NCI-H187 (cell line): Measurements from ENCODE around the gene AR.

Source experiments
- DNase-seq, 2 experiments: peaks; one replicate each; lab custom pipeline; 2025; lab: John Stamatoyannopoulos, UW

The AR gene, protein sequence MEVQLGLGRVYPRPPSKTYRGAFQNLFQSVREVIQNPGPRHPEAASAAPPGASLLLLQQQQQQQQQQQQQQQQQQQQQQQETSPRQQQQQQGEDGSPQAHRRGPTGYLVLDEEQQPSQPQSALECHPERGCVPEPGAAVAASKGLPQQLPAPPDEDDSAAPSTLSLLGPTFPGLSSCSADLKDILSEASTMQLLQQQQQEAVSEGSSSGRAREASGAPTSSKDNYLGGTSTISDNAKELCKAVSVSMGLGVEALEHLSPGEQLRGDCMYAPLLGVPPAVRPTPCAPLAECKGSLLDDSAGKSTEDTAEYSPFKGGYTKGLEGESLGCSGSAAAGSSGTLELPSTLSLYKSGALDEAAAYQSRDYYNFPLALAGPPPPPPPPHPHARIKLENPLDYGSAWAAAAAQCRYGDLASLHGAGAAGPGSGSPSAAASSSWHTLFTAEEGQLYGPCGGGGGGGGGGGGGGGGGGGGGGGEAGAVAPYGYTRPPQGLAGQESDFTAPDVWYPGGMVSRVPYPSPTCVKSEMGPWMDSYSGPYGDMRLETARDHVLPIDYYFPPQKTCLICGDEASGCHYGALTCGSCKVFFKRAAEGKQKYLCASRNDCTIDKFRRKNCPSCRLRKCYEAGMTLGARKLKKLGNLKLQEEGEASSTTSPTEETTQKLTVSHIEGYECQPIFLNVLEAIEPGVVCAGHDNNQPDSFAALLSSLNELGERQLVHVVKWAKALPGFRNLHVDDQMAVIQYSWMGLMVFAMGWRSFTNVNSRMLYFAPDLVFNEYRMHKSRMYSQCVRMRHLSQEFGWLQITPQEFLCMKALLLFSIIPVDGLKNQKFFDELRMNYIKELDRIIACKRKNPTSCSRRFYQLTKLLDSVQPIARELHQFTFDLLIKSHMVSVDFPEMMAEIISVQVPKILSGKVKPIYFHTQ

GRCh38 chrX:67543818-67544217 lies at the start of gene AR:
AR (plus strand) TSS chrX:67544021; CDS start chrX:67545147, 1,126 bp downstream.
- DNase-seq, result no peak

GRCh38 chrX:67500617-67501016 lies 43.2 kb upstream of the AR start:
- DNase-seq, result no peak

GRCh38 chrX:67503004-67503403 lies 40.8 kb upstream of the AR start:
- no peak for DNase-seq

- DNase-seq, result no peak
Observed at GRCh38 chrX:67503453-67503852, 40.4 kb upstream of the AR start.

DNA sequence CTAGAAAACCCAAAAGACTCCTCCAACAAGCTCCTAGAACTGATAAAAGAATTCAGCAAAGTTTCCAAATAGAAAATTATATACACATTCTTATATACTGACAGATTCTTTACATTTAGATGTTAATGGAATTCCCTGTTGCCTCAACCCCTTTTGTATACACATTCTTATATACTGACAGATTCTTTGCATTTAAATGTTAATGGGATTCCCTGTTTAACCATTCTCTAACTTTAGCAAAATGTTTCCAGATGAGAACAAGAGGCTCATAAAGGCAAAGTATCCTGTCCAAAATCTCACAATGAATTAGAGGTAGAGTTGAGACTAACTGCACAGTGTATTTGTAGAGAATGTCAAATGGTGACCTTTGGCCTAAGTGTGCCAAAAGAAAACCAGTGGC lies 23.1 kb upstream of the AR start:
- no peak for DNase-seq

DNA sequence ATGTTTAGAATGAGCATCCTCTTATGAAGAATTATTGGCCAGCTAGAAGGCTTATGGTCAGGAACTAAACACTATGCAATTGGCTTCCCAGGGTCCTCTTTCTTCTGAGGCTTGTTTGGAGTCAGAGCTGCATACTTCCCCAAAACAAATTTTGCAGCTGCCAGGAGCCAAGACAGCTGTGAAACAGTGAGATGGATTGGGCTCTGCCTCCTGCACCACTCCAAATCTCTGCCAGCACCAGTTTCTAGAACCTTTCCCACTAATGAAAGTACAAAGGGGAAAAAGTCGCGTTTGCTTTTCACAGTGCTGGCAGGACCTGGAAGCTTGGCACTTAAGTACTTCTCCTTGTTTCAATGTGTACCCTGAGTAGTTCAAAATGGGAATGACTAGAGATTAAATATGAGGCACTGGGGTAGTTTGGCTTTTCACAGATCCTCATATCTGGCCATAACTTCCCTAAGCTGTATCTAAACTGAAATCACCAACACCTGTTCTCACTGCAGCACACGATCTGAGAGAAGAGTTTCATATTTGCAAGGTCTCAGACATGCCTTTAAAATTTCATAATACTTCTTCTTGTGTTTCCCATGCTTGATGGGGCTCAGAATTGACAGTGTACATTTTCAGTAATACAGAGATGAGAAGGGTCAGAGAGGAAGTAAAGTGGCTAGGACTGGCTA lies 20.7 kb upstream of the AR start:
- DNase-seq, result no peak

DNA sequence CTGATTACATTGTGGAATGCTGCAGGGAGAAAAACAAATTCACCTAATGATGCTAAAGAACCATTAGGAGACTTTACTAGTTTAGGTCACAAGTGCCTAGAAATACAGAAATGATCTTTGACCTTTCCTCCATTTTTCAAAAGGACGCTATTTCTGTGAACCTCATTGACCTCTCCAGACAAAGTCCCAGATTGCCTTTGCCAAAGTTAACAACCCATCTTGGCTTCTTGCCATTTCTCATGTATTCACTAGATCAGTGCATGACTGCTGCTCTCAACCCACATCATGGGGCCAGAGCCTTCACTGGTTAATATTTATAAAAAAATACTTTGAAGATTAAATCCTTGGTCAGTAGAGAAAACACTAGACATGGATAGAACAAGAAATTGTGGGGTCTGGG lies 19.9 kb upstream of the AR start:
- no peak for DNase-seq

DNA sequence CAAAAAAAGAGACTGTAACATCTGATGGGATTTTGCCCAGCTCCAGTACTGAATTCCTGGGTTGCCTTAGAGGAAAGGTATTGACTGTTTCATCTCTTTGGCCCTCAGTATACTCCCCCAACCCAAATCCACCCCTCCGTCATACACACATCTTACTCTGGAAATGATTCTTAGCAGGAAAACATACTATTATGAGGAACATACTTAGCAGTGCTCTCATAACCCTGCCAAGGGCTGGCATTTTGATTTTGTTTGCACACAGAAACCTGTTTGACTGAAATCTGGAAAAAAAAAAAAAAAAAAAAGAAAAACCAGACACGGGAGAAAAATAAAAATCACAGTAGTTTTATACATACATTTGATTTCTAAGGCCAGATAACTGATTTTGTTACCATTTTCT lies 19.4 kb upstream of the AR start:
- DNase-seq, result no peak

DNA sequence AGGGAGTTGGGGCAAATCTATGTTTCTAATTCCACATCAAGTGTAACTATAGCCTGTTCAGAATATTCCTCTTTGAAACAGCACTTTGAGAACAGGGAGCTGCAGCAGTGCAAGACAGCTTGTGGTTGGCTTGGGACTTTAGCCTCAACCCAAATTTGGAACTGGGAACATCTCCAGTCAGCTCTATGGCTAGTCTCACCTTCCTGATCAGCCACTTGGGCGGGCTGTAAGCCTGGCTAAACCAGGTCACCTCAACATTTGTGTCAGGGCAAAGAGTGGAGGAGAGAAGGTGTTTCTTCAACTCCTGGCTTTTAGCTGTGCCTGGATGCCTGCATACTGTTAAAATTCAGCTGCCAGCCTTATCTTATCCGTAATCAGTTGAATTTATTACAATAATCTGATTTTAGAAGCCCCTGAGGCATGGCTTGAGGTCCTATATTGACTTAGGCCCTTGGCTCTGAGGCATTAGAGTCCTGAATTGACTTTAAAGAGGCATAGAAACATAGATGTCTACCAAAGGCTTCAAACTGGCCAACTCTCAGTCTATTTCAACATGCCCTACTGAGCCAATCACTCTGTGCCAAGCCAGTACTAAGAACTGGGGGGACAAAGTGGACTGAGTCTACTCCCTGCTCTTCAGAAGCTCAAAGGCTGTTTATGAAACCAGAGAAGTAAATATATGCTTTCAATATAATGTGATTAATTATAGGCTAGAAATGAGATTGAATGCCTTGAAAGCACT lies 18.7 kb upstream of the AR start:
- DNase-seq, result no peak

GRCh38 chrX:67536564-67536963 lies 7.3 kb upstream of the AR start:
- DNase-seq, result no peak

DNA sequence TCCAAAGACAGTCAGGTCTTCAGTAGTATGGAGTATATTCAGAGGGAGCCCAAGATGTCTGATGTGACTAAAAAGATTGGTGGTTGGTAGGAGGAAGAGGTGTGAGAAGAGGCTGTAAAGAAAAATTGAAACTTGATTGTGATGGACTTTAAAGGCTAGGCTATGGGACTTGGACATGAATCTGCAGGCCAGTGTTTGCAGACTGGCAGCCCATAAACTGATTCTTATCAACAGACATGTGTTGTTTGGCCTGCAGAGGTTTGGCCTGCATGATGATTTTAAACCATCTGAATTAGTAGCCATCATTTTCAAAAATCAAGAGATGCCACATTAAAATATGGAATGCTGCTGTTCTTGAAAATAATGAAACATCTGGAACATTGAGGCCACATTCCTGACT lies 5.4 kb upstream of the AR start:
- no peak for DNase-seq

GRCh38 chrX:67544281-67545035 lies 637 bp downstream of the AR start:
- DNase-seq, result no peak

DNA sequence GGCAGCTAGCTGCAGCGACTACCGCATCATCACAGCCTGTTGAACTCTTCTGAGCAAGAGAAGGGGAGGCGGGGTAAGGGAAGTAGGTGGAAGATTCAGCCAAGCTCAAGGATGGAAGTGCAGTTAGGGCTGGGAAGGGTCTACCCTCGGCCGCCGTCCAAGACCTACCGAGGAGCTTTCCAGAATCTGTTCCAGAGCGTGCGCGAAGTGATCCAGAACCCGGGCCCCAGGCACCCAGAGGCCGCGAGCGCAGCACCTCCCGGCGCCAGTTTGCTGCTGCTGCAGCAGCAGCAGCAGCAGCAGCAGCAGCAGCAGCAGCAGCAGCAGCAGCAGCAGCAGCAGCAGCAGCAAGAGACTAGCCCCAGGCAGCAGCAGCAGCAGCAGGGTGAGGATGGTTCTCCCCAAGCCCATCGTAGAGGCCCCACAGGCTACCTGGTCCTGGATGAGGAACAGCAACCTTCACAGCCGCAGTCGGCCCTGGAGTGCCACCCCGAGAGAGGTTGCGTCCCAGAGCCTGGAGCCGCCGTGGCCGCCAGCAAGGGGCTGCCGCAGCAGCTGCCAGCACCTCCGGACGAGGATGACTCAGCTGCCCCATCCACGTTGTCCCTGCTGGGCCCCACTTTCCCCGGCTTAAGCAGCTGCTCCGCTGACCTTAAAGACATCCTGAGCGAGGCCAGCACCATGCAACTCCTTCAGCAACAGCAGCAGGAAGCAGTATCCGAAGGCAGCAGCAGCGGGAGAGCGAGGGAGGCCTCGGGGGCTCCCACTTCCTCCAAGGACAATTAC lies 1.4 kb downstream of the AR start:
- no peak for DNase-seq

DNA sequence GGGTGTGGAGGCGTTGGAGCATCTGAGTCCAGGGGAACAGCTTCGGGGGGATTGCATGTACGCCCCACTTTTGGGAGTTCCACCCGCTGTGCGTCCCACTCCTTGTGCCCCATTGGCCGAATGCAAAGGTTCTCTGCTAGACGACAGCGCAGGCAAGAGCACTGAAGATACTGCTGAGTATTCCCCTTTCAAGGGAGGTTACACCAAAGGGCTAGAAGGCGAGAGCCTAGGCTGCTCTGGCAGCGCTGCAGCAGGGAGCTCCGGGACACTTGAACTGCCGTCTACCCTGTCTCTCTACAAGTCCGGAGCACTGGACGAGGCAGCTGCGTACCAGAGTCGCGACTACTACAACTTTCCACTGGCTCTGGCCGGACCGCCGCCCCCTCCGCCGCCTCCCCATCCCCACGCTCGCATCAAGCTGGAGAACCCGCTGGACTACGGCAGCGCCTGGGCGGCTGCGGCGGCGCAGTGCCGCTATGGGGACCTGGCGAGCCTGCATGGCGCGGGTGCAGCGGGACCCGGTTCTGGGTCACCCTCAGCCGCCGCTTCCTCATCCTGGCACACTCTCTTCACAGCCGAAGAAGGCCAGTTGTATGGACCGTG lies 2.2 kb downstream of the AR start:
- no peak for DNase-seq

DNA sequence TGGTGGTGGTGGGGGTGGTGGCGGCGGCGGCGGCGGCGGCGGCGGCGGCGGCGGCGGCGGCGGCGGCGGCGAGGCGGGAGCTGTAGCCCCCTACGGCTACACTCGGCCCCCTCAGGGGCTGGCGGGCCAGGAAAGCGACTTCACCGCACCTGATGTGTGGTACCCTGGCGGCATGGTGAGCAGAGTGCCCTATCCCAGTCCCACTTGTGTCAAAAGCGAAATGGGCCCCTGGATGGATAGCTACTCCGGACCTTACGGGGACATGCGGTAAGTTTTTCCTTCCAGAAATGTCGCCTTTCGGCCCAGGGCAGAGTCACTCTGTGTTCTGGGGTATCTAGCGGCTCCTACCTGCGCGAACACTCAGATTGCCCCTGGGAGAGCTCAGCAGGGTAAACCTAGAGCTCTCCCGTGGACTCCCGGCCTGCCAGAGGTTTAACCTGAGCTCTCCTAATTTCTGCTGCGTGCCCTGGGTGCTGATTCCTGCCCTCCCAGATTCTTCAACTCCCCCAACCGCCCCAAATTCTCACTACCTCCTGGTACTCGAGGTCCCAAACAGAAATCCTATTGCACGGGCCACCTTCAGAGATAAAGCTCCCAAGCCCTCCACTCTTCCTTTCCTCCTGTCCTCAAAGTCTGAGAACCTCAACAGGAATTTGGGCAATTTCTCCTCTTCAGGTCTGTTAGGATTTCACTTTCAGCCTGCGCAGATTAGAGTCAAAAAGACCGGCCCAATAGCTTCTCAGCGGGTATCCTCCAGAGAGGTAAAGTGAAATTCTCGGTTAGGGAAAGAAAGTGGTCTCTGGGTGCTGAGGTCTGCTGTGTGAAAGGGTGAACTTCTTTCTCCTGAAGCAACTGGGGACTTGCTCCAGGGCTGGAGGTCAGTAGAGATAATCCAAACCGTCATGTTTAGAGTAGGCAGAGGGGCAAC lies 2.9 kb downstream of the AR start:
- DNase-seq, result no peak

DNA sequence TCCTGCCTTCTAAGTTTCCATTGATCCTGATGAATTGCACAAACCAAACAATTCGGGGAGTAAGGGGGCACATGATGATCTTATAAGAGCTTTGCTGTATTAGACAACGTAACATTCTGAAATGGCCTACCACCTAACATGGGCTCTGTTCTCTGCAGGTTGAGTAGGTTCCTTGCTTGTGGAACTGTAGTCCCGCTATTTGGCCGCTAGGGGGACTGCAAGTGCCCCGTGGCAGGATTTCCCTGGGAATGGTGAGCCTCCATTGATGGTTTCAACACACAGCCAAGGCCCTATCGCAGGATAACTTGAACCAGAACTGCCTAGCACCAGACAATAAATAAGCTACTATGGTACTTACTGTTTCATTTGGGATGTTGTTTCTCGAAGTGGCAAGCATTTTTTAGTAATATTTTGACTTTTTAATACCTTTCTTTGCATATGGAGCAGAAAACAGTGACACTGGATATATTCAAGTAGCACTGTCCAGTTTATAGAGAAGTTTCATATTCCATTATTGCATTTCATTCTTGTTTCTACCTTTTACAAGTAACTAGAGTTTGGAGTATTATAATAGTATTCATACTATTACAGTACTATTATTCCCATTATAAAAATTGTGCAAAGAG lies 11.9 kb downstream of the AR start:
- no peak for DNase-seq

GRCh38 chrX:67558267-67558666 lies 14.4 kb downstream of the AR start:
- DNase-seq, result no peak
